ENCODE results near the gene FANCG.

Gene FANCG

GRCh38 chr9:35114113-35114839, 34.5 kb upstream of the FANCG start:
- TF ChIP-seq CTCF (IDR thresholded peaks at IDR 0.05; ENCODE audit: low read depth, low read length), result no peak
- H3K4me3 ChIP-seq (replicated peaks in 1 of 2; ENCODE audit: low read depth in 2 of 2, low read length in 2 of 2), result peak overlapping the region; percentile 73 to 76

GRCh38 chr9:35112257-35113020, 32.7 kb upstream of the FANCG start:
- peak; percentile 59 to 79 for DNase-seq (ENCODE audit: low read depth in 2 of 2)

More at GRCh38 chr9:35114113-35114839, 34.5 kb upstream of the FANCG start:
- peak; percentile 98 for DNase-seq (ENCODE audit: low read depth in 2 of 2)

DNA sequence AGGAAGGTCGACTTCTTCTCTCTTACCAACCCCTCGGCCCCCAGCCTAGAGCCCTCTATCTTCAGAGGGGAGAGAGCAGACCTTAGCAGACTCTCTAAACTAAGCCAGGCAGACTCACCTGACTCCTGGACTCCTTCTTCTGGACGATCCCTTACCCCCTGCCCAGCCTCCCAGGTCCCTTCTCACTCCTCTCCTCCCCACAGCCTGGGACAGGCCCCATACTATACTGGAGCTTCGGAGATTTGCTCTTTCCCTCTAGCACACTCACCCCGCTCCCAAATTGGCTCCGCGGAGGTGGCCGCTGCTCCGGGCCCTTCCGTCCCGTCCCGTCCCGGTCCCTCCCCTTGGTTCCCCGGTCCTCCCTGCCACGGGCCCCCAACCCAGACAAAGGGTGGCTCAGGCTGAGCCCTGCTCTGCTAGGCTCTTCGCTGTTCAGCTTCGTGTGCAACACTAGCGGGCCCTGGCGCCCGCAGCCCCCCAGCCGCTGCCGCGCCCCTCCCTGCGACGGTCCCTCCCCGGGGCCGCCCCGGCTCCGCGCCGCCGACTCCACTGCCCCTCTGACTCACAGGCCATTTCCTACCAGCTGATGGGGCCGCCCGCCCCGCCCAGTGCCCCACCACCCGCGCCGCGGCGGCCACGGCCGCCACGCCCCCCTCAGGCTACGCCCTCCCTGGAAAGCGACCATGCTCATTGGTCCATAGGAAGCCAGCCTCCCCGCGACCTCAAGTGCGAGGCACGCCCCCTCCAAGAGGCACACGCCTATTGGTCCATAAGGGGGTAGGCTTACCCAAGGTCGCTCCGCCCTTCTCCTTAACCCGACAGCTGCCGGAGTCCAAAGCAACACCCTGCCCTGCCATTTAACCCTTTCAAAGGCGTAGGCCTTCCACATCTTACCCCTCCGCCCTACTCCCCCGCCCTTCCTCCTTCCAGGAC, 31.5 kb upstream of the FANCG start:
- peak overlapping the region; percentile 85 to 91 for H3K4me3 ChIP-seq (replicated peaks in 1 of 2; ENCODE audit: low read depth in 2 of 2, low read length in 2 of 2)
- DNase-seq (ENCODE audit: low read depth in 2 of 2), result peak; percentile 99
- no peak for TF ChIP-seq CTCF (IDR thresholded peaks at IDR 0.05; ENCODE audit: low read depth, low read length)

More at GRCh38 chr9:35112257-35113020, 32.7 kb upstream of the FANCG start:
- peak overlapping the region in 1 of 2 donors; percentile 36 for H3K4me3 ChIP-seq (replicated peaks in 1 of 2; ENCODE audit: low read depth in 2 of 2, low read length in 2 of 2)
- no peak for TF ChIP-seq CTCF (IDR thresholded peaks at IDR 0.05; ENCODE audit: low read depth, low read length)

DNA sequence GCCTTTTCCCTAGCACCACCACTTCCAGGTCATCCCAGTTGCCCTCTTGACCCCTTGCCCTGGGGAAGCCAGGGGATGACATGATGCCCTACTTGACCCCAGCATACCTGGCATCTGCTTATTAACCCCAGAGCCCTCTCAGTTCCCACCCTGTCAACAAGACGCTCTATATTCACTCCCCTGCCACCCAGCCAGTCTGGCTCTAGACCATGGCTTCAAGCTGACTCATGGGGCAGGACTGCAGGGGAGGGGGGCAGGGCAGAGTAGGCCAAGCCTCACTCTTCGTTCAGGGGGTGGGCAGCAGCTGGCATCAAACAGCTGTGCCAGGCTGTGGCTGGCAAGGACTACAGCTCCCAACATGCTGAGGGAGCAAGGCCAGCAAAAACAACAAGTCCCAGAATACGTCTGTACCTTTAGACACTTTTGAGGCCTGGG, 30.6 kb upstream of the FANCG start:
- DNase-seq (ENCODE audit: low read depth in 2 of 2), result peak; percentile 59 to 60
- TF ChIP-seq CTCF (IDR thresholded peaks at IDR 0.05; ENCODE audit: low read depth, low read length), result no peak
- H3K4me3 ChIP-seq (replicated peaks in 1 of 2; ENCODE audit: low read depth in 2 of 2, low read length in 2 of 2), result peak overlapping the region; percentile 85 to 91

- H3K4me3 ChIP-seq (replicated peaks in 1 of 2; ENCODE audit: low read depth in 2 of 2, low read length in 2 of 2), result no peak overlapping the region
- TF ChIP-seq CTCF (IDR thresholded peaks at IDR 0.05; ENCODE audit: low read depth, low read length), result no peak
- no peak for DNase-seq (ENCODE audit: low read depth in 2 of 2)
Measured at GRCh38 chr9:35108946-35109575, 29.3 kb upstream of the FANCG start.

DNA sequence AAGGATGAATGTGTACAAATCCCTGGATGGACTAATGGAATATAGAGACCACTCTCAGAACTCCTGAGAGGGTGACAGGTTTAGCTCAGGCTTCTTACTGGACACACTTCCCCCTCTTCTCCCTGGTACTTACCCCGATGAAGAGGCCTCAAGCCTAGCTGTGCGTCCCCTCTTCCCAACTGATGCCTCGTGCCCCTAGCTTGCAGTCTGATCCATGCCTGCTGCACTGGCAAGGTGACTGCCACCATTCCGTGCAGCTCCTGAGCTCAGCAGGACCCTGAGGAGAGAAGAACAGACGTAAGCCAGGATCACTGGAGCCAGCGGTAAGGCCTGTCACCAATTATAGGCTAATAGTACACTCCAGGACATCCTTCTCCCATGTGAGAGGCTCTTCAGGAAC, 28.7 kb upstream of the FANCG start:
- H3K4me3 ChIP-seq (replicated peaks in 1 of 2; ENCODE audit: low read depth in 2 of 2, low read length in 2 of 2), result no peak overlapping the region
- no peak for TF ChIP-seq CTCF (IDR thresholded peaks at IDR 0.05; ENCODE audit: low read depth, low read length)
- DNase-seq (ENCODE audit: low read depth in 2 of 2), result no peak
